Stimulated activated CD4-positive, alpha-beta T cell treated with anti-CD3 and anti-CD28 coated beads, TNF-alpha, amount 100 ng/mL, for 48 hours (primary cell): Measurements from ENCODE around the gene BMPER.

Source experiments
- DNase-seq, 3 donors: peaks; one replicate each; pipeline ENCODE4 v3.0.0-alpha.2; 2020; ENCODE audit warnings: low read depth in 3 of 3

The BMPER gene

GRCh38 chr7:33905389-33906032 lies at the start of gene BMPER:
TSS of gene BMPER (plus strand) at chr7:33905539. CDS start at chr7:33905614, 75 bp downstream.
- no peak for DNase-seq

- DNase-seq: no peak
Measured at GRCh38 chr7:33861947-33862346, 43.4 kb upstream of the BMPER start.

DNA sequence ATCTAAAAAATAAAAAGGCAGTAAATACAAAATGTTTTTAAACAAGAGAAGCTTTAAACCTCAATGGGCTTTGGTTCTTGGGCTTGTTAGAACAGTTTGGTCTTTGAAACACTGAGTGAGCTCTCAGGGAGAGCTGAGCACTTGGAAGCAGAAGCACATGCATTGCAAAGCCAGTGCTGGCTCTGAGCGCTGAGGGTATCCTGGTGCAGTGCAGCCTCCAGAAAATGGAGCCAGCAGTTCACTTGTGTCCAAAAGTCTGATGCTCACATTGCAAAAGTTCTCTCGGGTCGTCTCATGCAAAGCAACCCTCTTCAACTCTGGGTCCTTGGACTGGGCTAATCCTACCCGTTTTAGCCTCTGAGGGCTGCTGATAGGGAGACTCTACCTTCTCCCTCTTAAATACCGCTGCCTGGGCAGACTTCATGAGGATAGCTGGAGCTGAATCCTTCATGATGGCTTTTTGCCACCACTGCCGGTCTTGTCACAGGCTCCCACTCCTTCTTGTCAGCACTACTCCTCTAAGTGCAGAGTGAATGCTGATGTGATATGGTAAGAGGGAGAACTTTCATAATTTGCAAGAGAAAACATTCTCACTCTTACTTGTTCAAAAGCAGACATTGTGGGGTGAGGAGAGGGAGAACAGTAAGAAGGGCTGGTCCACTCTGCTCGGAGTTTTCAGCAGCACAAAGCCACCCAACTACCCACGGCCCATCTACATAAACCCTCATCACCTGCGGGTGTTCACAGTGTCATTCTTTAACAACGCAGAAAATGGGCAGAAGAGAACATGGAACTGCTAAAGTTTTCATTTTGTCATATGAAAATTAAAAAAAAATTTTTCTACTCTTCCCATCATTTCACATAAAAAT lies 42.2 kb upstream of the BMPER start:
- DNase-seq: no peak

DNA sequence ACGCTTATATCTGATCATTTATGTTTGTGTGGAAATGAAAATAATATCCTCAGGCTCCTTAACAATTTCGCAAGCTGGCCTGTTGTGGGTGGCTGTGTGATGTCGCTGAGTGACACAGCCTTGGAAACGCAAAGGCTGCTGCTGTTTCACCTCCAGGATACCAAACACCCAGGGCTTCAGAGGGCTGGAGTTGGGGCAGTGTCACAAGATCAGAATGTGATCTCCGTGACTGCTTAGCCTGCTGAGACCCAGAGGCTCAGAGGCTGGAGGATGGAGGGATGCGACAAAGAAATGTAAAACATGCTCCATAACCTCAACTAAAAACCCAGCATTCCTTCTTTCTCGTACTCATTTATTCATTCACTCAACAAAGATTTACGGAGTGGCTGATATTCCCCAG lies 37.2 kb upstream of the BMPER start:
- no peak for DNase-seq

- no peak for DNase-seq
Measured at GRCh38 chr7:33869176-33869575, 36.2 kb upstream of the BMPER start.

GRCh38 chr7:33870120-33870519 lies 35.2 kb upstream of the BMPER start:
- no peak for DNase-seq

DNA sequence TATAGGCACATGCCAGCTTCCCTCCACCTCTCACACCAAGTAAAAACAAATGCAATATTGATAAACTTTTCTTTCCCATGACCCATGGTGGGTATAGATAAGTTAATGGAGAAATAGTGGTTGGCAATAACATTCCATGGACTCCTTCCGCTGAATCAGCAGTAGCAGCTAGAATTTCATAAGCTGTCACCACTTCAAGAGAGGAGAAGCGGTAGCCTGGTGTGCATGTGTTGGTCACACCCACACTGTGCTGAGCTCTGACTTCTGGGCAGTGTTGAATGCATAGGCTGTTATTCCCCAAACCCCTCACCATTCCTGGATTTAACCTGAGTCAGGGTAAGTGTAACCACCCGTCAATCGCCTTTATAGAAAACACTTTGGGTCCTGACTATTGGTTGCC lies 32.5 kb upstream of the BMPER start:
- no peak for DNase-seq

DNA sequence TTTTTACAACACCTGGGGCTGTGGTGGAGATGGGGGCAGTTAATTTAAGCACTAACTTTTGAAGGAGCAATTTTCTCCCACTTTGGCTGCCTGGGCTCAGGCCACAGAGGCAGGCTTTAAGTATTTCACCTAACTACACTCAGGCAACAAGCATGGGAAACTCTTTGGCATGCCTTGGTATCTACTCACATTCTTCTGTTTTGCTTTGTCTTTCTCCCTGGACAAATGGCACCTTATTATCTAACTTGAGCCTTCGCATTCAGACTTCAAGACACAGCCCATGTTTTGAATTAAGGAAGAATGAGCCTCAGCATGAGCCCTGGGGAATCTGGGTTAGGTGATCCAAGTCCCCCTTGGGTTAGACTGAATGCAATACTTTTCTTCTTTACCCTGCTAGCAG lies 31.8 kb upstream of the BMPER start:
- DNase-seq: no peak

- DNase-seq: no peak
Measured at GRCh38 chr7:33873981-33874750, 31.2 kb upstream of the BMPER start.

GRCh38 chr7:33874943-33875342 lies 30.4 kb upstream of the BMPER start:
- no peak for DNase-seq

GRCh38 chr7:33876596-33877274 lies 28.6 kb upstream of the BMPER start:
- DNase-seq: no peak

DNA sequence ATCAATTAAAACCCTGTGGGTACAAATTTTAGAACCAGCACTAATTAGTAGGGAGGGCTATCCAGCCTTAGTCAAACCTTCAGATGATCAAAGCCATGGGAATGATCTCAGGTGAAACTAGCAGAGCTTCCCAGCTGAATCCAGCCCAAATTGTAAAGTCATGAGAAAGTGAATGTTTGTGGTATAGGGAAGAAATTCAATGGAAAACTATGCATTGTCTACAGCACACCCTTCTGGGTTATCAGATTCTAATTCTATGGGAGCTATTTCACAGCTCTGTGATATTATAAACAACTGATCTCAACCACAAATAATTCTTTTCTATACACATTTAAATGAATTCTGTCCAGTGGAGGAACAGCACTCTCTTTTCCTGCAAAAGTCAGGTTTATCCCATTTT lies 24.6 kb upstream of the BMPER start:
- no peak for DNase-seq

- DNase-seq: no peak
Measured at GRCh38 chr7:33881316-33881715, 24.0 kb upstream of the BMPER start.

DNA sequence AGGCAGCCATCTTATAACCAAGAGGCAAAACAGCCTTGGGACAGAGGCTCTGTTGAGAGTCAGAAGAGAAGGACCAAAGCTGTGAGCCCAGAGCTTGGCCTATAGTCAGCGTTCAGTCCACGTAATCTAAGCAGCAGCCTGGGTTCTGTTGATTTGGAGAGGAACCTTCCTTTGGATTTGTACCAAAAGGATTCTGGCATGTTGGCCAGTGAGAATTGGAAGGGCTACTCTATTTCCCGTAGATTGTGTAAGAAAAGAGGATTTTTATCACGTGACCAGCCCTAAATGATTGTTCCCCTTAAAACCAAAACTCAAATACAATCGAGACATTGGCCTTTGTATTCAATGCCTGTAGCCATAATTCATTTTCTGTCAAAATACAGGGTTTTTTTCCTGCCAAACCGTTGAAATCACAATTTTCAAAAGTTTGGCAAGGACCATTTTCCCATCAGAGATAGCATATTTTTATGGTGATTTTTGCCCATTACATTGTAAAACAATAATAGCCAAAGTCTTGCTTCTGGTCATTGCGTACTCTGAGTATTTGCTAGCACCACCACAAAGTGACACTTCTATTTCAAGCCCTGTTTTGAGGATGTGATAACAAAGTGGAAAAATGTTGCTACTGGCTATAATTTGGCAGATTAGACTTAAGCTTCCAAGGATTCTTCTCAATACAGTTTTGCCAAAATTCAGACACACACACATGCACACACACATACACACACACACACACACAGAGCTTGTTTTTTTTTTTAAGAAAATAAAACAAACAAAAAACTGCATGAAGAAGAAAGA lies 23.1 kb upstream of the BMPER start:
- DNase-seq: no peak

DNA sequence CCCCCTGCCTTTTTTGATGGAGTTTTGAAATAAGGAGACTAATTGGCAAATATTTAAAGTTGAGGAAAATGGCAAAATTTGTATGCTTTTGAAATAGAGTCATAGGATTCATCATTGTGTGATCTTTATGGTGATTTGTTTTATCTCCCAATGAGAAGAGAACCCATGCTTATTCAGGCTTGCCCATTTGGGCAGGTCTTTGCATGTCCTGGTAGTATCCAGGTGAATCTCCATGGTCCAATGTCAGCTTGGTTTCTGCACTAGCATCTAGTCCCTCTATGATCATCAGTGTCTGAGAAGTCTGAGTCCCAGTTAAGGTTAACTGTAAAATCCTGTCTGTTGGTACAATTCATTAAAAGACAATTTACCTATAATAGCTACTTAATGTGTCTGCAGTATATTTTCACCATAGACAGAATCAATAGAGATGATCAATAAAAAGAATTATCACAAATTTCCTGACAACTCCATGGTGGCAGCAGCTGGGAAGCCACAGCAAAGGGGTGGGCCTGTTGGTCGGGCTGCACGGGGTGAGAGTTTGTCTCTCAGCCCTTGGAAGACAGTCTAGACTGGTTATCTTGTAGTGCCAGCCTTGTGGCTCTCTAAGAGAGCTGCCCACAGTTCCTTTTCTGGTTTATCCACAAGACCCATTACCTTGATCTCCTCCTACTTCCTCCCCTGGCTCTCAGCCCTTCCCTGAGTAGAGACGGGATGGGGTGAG lies 22.2 kb upstream of the BMPER start:
- no peak for DNase-seq

- DNase-seq: no peak
Measured at GRCh38 chr7:33883671-33883965, 21.7 kb upstream of the BMPER start.

GRCh38 chr7:33885290-33886148 lies 19.8 kb upstream of the BMPER start:
- DNase-seq: no peak

GRCh38 chr7:33886149-33886623 lies 19.2 kb upstream of the BMPER start:
- DNase-seq: no peak

DNA sequence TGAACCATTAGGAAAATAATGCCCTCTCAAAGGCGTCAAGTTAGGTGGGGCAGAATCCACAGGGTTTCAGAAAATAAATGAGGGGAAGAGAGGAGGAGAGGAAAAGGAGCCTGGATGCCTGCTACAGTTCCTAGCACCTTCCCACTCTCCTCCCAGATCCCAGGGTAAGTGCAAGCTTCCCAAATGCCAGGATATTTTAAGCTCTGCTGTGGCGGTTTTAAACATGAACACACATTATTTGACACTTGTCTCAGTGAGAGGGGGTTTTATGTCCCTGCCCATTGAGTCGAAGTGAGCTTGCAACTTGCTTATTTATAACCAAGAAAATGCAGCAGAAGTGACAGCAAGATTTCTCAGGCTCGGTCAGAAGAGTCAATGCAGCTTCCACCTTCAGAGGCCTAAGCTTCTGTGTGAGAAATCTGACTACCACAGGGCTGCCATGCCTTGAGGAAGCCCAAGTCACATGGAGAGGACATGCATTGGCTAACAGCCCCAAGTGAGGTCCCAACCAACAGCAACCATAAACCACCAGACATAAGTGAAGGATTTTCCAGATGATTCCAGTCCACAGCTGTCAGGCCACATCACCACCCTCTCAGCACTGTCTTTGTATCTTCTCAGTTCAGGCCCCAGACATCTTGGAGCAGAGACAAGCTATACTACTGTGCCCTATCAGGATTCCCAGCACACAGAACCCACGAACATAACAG lies 17.9 kb upstream of the BMPER start:
- DNase-seq: no peak
